ENCODE measurements around the gene MYO1B.

- TF ChIP-seq ZNF274 (IDR thresholded peaks at IDR 0.05; ENCODE audit: low read depth, low read length) (no peak), YY1 (IDR thresholded peaks at IDR 0.05; ENCODE audit: insufficient read depth, insufficient read length) (no peak)
These were observed 35.9 kb downstream of the MYO1B start for GRCh38 chr2:191280834-191281756.
